ENCODE measurements around the gene POLR2I.

GRCh38 chr19:36150586-36150985, 35.9 kb upstream of the POLR2I start:
- no peak; the same call in 1 of the 2 replicates for TF ChIP-seq POLR2AphosphoS5 (IDR thresholded peaks at IDR 0.05; ENCODE audit: low read depth, low read length)
- no peak for TF ChIP-seq CTCF (IDR thresholded peaks at IDR 0.05)
- TF ChIP-seq, protein P1, sequence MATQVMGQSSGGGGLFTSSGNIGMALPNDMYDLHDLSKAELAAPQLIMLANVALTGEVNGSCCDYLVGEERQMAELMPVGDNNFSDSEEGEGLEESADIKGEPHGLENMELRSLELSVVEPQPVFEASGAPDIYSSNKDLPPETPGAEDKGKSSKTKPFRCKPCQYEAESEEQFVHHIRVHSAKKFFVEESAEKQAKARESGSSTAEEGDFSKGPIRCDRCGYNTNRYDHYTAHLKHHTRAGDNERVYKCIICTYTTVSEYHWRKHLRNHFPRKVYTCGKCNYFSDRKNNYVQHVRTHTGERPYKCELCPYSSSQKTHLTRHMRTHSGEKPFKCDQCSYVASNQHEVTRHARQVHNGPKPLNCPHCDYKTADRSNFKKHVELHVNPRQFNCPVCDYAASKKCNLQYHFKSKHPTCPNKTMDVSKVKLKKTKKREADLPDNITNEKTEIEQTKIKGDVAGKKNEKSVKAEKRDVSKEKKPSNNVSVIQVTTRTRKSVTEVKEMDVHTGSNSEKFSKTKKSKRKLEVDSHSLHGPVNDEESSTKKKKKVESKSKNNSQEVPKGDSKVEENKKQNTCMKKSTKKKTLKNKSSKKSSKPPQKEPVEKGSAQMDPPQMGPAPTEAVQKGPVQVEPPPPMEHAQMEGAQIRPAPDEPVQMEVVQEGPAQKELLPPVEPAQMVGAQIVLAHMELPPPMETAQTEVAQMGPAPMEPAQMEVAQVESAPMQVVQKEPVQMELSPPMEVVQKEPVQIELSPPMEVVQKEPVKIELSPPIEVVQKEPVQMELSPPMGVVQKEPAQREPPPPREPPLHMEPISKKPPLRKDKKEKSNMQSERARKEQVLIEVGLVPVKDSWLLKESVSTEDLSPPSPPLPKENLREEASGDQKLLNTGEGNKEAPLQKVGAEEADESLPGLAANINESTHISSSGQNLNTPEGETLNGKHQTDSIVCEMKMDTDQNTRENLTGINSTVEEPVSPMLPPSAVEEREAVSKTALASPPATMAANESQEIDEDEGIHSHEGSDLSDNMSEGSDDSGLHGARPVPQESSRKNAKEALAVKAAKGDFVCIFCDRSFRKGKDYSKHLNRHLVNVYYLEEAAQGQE (IDR thresholded peaks at IDR 0.05; ENCODE audit: insufficient read depth in 1 of 2, low read depth in 2 of 2, low read length in 1 of 2): no peak
- TF ChIP-seq TCF7L2 (IDR thresholded peaks at IDR 0.05; ENCODE audit: low read depth, low read length): no peak
